HG02938 (cell line): ENCODE data around the gene FRY.

Experiments used
- ATAC-seq: cut with Tn5 transposase; IDR thresholded peaks from one replicate; pipeline ENCODE4 v1.9.1; 2021; ENCODE audit warnings: mild to moderate bottlenecking, moderate library complexity; ENCODE audit not compliant: unreplicated experiment

Gene FRY

DNA sequence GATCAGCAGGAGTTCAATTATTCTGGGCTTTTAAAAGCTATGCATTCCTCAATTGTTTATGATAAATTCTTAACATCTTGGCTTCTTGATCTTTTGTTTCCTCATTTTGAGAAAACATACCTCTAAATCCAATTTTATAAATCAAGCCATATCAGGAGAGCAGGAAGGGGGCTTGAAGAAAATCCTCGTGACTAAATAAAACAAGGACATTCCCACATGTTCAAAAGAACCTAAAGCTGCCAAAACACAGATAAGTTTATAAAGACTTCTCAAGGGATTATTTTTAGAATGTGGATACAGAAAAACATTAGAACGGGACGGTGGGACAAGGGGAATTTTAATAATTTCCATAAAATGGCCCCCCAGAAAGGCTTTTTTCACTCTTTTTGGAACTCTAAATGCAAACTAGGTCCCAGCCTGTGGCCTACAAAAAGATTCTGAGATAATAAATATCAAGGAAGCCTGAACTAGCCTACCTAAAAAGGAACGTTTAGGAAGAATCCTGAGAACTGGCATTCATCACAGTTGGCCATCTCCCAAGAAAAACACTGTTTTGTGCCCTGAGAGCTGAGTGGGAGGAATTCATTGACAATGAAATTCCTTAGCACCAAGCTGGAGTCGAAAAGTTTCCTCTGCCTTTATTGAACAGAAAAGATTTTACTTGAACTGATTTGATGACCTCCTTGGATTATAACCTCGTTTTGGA lies 253.5 kb downstream of the FRY start:
- ATAC-seq = no peak

DNA sequence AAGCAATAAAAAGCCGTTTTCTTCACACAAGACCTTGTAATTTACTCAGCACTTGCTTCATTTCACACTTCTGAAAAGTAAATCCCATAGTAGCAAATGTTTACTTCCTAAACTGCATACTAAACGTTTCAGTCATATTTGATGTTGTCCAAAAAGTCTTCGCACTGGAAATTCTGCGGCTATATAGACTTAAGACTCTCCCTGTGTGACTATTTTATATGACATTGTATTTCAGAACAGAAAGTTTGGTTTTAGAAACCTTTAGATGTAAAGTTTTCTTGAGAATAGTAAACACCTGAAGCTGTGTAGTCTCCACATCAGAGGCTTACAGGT lies 254.0 kb downstream of the FRY start:
- no peak for ATAC-seq

DNA sequence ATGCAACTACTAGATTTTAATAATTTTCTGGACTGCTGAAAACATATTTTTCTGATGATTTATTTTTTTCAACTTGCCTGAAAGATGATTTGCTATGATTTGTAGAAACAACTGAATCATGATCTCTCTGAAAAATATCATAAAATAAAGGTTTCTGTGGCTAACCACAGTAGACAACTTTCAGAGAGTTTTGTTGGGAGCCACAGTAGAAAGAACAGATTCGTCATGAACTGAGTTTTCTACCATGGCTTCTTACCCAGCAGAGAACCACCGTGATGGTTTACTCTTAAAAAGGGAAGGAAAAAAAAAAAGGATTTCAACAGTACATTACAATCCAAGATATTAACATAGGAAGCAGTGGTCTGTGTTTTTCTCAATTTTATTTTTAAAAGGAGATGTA lies 265.6 kb downstream of the FRY start:
- ATAC-seq = no peak

DNA sequence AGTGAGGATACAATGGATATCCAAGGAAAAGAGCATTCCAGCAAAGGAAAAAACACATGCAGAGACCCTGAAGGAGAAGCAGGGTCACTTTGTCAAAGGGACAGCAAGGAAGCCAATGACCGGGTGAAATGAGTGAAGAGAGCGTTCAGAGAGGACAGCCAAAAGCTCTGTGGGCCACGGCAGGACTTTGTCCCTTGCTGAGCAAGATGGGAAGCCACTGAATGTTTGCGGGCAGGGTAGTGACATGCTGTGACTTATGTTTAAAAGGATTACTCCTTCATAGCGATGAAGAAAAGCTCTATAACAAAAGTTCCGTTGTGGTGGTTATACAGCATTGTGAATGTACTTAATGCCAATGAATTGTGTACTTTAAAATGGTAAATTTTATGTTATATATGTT lies 267.1 kb downstream of the FRY start:
- no peak for ATAC-seq

DNA sequence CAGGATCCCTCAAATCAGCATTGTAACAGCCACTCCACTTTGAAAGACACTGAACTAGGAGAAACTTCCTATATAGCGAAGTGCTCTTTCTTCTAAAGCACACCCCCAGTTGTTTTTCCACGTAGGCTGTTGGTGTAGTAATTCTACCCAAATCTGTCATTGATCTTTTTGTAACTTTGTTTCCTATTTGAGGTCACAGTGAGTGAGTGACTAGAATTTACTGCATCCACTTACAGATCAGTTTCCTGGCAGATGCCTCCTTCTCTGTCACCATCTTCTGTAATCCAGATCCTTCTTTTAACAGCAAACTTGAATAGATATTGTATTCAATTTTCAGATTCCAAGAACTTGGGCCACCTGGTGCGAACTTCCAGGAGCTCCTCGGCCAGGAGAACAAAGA lies 268.3 kb downstream of the FRY start:
- ATAC-seq = no peak

DNA sequence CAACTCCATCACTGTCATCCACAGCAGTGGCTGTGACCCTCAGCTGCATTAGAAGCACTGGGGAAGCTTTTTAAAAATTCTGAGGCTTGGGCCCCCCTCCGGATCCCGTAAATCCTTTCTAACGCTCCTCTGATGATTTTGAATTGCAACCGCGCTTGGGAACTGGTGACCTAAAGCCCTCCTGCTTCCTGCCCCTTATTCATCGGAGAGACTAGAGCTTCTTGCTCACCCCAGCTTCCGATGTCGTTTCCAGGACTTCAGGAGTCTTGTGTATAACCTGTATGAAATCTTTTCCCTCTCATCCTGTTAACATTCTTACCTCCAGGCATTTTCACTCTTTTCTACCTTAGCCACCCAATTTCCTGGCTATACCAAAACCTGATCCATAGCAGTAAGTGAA lies 268.8 kb downstream of the FRY start:
- ATAC-seq = no peak

DNA sequence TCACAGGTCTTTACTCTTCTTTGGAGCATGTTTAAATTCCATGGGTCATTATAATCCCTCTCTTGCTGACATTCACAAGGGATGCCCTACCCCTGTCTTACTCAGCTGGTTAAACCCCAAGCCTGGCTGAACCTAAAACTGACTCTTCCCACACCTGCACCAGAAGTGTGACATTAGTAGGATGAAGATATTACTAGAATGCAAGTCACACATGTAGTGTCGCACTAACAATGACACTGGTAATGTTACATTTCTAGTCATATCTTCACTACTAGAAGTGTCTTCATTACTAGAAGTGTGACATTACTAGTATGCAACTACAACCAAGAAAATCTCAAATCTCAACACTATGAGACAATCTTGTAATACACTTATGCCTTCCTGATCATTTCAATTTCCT lies 269.3 kb downstream of the FRY start:
- ATAC-seq = no peak

DNA sequence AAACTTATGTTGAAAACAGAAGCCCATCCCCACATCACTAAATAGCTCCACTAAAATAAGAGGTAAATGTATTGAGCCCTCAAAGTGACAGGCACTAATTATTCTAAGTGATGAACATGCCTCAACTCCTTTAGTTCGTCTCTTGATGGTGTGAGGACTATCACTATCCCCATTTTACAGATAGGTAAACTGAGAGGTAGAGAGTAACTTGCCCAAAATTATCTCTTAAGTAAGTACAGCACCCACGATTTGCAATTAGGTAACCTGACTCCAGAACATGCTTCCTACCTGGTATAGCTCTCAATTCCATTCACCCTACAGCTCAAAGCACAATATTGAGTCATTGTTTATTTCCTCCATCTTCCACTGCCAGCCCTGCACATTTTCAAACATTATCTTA lies 270.9 kb downstream of the FRY start:
- no peak for ATAC-seq

DNA sequence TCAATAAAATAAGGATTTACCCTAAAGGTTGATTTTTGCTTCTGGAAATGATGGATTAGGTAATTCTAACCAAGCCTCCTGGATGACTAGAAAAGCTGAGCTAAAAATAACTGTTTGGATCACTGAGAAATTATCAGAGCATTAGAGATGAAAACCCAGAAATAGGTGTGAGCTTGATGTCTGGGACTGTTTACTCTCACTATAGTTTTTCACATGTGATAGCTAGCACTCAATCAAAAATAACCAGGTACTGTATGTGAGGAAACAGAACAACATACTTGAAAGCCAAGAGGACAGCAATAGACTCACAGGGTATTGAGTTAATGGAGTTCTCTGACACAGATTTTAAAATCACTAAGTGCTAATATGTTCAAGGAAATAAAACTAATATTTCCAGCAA lies 274.1 kb downstream of the FRY start:
- no peak for ATAC-seq

DNA sequence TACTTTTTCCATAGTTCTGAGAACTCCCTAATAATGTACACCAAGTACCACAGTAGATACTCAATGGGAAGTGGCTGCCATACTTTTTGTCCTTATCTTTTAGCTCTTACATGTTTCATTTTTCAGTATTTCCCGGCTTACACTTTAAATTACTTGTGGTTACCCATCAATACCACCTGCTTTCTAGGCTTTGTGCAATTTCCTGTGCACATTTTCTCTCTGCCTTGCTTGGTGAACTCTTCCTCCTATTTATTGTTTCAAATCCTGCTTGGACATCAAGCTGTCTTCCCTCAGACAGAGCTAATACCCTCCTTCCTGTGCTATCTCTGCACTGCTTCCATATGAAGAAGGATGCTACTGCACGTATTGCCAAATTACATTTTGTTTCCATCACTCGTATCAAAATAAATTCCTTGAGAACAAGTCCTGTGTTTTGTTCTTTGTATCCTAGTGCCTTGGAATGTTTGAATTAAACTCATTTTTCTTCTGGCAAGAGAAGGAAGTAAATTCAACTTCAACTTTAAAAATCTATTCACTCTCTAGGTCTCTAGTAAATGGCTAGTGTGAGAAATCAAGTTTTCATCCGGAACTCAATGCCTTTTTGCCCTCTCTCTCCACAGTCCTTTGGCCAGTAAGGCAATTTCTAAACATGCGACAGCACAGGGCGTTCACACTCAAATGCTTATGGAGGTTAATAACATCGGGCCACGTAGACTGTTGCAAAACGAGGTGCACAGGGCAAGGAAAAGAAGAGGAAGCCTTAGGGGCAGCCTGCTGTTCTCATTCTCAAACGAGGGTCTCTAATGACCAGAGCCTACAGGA lies 277.9 kb downstream of the FRY start:
- peak; percentile 8 for ATAC-seq

DNA sequence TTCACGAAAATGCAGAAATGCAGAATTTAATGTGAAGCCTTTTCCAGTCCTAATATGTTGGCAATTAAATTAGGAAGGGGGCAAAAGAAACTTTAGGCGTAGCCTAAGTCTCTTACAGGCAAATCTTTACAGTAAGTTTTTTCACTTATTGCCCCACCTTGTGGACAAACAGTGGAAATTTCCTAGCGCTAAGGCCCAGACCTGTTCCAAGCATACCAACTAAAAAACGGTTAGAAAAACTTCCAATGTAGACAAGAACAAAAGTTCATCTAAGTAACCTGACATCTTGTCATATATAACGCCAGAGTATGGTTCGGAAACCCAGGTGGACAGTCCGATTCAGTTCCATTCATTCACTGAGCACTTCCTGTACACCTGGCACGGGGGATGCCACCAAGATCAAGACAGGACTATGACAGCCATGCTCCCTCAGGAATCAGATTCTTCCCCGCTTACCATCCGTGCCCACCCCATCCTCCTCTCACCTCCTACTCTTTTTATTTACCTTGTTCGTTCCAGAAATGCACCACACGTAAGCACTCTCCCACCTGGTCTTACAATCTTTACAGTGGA lies 278.6 kb downstream of the FRY start:
- ATAC-seq = peak; percentile 63

DNA sequence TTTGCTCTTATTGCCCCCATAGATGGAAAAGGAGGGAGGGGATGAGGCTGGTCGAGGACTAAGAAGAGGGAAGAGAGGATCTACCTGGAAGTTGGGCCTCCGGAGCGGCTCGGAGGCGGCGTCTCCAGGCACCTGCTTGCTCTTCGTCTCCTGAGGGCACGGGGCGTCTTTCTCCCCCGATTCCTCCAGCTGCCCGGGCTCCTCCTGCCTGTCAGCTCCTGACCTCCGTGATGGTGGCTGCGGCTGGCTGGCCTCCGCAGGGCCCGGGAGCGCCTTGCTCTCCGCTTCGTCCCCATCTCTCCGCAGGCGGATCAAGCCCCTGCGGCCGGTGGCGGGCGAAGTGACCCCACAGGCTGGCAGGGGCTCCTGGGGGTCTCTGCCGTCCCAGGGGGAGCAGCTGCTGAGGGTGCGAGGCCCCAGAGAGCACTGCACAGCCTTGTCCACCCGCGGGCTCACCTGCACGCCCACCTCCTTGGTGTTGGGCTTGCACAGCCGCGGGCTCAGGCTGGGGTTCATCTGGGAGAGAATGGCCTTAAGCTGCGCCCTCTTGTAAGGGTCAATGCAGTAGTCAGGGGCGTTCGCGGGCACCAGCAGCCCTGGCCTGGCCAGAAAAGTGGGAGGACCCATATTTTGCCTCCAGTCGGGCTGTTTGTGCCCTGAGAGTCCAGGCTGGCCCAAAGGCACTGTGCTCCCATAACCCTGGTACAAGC lies 279.8 kb downstream of the FRY start:
- no peak for ATAC-seq

DNA sequence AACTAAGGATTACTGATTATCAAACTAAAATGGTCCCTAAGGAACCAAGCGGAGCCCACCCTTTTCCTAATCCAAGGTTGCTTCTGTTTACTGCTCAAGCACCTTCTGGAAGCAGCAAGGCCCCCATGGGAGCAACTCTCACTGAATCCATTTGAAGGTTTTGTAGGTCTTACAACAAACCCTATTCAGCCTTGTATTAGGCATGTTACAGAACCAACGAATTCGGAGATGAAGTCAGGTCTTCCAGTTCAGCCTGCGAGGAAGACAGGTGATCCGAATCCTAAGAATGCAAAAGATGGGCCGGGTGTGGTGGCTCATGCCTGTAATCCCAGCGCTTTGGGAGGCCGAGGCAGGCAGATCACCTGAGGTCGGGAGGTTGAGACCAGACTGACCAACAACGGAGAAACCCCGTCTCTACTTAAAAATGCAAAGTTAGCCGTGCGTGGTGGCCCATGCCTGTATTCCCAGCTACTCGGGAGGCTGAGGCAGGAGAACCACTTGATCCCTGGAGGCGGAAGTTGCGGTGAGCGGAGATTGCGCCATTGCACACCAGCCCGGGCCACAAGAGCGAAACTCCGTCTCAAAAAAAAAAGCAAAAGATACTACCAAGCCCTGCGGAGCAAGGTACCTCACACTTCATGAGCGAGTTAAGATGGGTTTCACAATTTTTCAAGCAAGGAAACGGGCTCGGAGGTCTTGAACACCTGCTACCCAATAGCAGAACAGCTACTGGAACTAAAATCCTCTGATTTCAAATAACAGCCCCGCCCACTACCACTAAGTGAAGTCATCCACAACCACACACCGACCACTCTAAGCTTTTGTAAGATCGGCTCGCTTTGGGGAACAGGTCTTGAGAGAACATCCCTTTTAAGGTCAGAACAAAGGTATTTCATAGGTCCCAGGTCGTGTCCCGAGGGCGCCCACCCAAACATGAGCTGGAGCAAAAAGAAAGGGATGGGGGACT lies 283.0 kb downstream of the FRY start:
- peak; percentile 31 for ATAC-seq

DNA sequence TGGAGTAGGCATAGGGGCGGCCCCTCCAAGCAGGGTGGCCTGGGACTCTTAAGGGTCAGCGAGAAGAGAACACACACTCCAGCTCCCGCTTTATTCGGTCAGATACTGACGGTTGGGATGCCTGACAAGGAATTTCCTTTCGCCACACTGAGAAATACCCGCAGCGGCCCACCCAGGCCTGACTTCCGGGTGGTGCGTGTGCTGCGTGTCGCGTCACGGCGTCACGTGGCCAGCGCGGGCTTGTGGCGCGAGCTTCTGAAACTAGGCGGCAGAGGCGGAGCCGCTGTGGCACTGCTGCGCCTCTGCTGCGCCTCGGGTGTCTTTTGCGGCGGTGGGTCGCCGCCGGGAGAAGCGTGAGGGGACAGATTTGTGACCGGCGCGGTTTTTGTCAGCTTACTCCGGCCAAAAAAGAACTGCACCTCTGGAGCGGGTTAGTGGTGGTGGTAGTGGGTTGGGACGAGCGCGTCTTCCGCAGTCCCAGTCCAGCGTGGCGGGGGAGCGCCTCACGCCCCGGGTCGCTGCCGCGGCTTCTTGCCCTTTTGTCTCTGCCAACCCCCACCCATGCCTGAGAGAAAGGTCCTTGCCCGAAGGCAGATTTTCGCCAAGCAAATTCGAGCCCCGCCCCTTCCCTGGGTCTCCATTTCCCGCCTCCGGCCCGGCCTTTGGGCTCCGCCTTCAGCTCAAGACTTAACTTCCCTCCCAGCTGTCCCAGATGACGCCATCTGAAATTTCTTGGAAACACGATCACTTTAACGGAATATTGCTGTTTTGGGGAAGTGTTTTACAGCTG lies 283.9 kb downstream of the FRY start, which contains the start of the genes BRCA2 and ZAR1L:
TSS of gene BRCA2 (plus strand) at position 271 of the 790 bp plus-strand sequence. CDS start 953 bp downstream, outside the sequence.
TSS of gene ZAR1L (minus strand) at position 126 of the 790 bp plus-strand sequence. CDS start 3,438 bp downstream, outside the sequence.
- ATAC-seq = peak; percentile 87

DNA sequence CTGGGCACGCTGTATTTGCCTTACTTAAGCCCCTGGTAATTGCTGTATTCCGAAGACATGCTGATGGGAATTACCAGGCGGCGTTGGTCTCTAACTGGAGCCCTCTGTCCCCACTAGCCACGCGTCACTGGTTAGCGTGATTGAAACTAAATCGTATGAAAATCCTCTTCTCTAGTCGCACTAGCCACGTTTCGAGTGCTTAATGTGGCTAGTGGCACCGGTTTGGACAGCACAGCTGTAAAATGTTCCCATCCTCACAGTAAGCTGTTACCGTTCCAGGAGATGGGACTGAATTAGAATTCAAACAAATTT lies 284.4 kb downstream of the FRY start:
- ATAC-seq = peak; percentile 51

DNA sequence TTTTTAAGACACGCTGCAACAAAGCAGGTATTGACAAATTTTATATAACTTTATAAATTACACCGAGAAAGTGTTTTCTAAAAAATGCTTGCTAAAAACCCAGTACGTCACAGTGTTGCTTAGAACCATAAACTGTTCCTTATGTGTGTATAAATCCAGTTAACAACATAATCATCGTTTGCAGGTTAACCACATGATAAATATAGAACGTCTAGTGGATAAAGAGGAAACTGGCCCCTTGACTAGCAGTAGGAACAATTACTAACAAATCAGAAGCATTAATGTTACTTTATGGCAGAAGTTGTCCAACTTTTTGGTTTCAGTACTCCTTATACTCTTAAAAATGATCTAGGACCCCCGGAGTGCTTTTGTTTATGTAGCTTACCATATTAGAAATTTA lies 284.9 kb downstream of the FRY start:
- no peak for ATAC-seq

DNA sequence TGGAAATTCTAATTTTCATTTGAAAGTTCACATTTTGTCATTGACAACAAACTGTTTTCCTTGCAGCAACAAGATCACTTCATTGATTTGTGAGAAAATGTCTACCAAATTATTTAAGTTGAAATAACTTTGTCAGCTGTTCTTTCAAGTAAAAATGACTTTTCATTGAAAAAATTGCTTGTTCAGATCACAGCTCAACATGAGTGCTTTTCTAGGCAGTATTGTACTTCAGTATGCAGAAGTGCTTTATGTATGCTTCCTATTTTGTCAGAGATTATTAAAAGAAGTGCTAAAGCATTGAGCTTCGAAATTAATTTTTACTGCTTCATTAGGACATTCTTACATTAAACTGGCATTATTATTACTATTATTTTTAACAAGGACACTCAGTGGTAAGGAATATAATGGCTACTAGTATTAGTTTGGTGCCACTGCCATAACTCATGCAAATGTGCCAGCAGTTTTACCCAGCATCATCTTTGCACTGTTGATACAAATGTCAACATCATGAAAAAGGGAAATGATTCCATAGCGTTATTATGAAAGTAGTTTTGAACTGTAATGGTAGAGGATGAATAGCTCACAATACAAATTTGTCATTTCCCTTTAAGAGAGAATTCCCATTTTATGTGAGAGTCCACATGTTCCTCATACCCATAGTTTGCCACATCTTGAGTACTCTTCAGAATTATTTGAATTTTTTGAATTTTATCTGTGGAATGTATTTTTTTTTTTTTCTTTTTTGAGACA lies 286.3 kb downstream of the FRY start:
- no peak for ATAC-seq

DNA sequence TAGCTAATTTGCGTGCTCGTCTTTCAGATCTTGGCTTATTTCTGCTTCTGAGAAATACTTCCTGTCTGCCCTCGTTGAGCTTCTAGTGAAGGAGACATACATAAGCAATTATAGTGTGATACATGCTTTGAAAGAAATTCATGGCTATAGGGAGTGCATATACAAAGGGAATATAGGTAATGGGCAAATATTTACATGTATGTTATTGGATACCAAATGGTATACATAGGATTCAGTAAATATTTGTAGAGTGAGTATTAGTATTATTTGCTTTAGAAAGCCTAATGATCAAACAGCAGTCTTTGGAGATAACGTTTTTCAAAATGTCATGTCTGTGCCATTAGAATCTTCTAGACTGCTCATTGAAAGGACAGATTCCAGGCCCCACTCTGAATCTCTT lies 289.0 kb downstream of the FRY start:
- no peak for ATAC-seq

DNA sequence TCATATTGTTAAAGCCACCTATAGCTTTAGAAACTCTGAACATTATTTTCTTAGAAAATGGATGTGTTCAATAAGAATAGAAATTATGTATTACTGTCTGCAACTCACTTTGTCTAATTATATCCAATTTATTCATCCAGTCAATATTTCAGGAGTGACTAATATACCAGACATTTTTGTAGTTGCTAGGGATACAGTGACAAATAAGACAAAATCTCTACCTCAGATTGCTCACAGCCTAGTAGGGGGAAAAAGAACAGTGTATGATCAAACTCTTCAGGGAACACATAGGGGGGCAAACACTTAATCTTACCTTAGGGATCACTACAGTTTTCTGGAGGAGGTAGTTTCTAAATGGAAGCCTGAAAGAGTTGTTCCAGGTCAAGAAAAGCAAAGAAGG lies 292.3 kb downstream of the FRY start:
- no peak for ATAC-seq
